ENCODE results near the gene ZBTB40.

- TF ChIP-seq EZH2phosphoT487 (IDR thresholded peaks at IDR 0.05; ENCODE audit: low read depth): no peak
- TF ChIP-seq, protein P1, sequence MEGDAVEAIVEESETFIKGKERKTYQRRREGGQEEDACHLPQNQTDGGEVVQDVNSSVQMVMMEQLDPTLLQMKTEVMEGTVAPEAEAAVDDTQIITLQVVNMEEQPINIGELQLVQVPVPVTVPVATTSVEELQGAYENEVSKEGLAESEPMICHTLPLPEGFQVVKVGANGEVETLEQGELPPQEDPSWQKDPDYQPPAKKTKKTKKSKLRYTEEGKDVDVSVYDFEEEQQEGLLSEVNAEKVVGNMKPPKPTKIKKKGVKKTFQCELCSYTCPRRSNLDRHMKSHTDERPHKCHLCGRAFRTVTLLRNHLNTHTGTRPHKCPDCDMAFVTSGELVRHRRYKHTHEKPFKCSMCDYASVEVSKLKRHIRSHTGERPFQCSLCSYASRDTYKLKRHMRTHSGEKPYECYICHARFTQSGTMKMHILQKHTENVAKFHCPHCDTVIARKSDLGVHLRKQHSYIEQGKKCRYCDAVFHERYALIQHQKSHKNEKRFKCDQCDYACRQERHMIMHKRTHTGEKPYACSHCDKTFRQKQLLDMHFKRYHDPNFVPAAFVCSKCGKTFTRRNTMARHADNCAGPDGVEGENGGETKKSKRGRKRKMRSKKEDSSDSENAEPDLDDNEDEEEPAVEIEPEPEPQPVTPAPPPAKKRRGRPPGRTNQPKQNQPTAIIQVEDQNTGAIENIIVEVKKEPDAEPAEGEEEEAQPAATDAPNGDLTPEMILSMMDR (IDR thresholded peaks at IDR 0.05; ENCODE audit: low read depth, low read length): no peak
These were observed 45.0 kb downstream of the ZBTB40 start for GRCh38 chr1:22496536-22497160.

All from OCI-LY3 (cell line).